ENCODE results near the gene RGL2. TPM values are rescaled to one million over a fixed set of nuclear protein-coding genes. Genes with fewer than 3 reads are reported as not detected.

Gene RGL2
- total and polyA plus RNA-seq, 2 donors (not counting 1 experiment from before 2014, with no cell fraction given): 98.5 to 133 TPM

GRCh38 chr6:33273924-33274902 is 24.5 kb downstream of the RGL2 start:
- peaks cover 81% of the 10 kb centered on the region for H3K4me1 Mint-ChIP-seq
- no peaks in the 10 kb centered on the region for H3K9me3 ChIP-seq (ENCODE audit: control extremely low read depth in 1 of 3, control insufficient read depth in 2 of 3, insufficient read depth in 1 of 3, low read length in 2 of 3)
- H3K27me3 ChIP-seq (replicated peaks in 1 of 4; ENCODE audit: control extremely low read depth in 1 of 4, control insufficient read depth in 3 of 4, insufficient read depth in 4 of 4, low read length in 3 of 4): no peaks in the 10 kb centered on the region
- DNase-seq: no peak
- POLR2A ChIA-PET: interaction anchor here (0.7 to 5.1 kb wide), 2 partner anchors 15 to 1078 kb away, joined by 5 to 39 read pairs; partner anchors contain the start of genes PFDN6 and WDR46
- H3K4me2 ChIP-seq (replicated peaks; ENCODE audit: low read depth, low read length, poor library complexity, severe bottlenecking): peak overlapping the region; percentile 90
- CTCF ChIA-PET: interaction anchor here (1.2 kb wide), 1 partner anchor 15 kb away, joined by 3 read pairs; the partner anchor contains the start of genes PFDN6 and WDR46
- WGBS (ENCODE audit: insufficient coverage): 64% methylated on average over 7 of the region's 14 CpGs
- peak overlapping the region in 1 of 2 donors; percentile 87 for H3K27ac ChIP-seq (ENCODE audit: low read length in 2 of 2)
- H3K4me3 Mint-ChIP-seq: peak overlapping the region; percentile 94
- no peak for ATAC-seq (ENCODE audit: low read depth)
- H3K36me3 ChIP-seq (replicated peaks in 1 of 2; ENCODE audit: control extremely low read depth in 1 of 2, control insufficient read depth in 1 of 2, extremely low read depth in 1 of 2, insufficient read depth in 2 of 2, low read length in 1 of 2): peaks cover 7 to 42% of the 10 kb centered on the region in 2 experiments
- no peak overlapping the region for H3K4me3 ChIP-seq (ENCODE audit: control extremely low read depth in 1 of 5, extremely low read depth in 1 of 5, insufficient read depth in 1 of 5, low read depth in 2 of 5, low read length in 4 of 5)
- intact Hi-C loops (cut with micrococcal nuclease): loop anchor here (5.0 kb wide), 1 partner anchor 308 kb away; the partner anchor contains the start of gene BAK1
- H3K4me1 ChIP-seq (ENCODE audit: control insufficient read depth in 2 of 2, insufficient read depth in 2 of 2, low read length in 2 of 2): peaks cover 59 to 75% of the 10 kb centered on the region in 2 donors
- H3K27ac Mint-ChIP-seq: peak overlapping the region; percentile 91
- peaks cover 31% of the 10 kb centered on the region for H4K20me1 ChIP-seq (ENCODE audit: control insufficient read depth, insufficient read depth, low read length, poor library complexity, severe bottlenecking)
- H2AFZ ChIP-seq (ENCODE audit: insufficient read depth, low read depth, low read length, poor library complexity, severe bottlenecking): no peak overlapping the region
- peaks cover 55% of the 10 kb centered on the region for H3K79me2 ChIP-seq (ENCODE audit: control insufficient read depth, insufficient read depth, low read length)
- H3K27me3 Mint-ChIP-seq: no peaks in the 10 kb centered on the region
- no peaks in the 10 kb centered on the region for H3K9me3 Mint-ChIP-seq (ENCODE audit: insufficient read depth)
- no peak overlapping the region for H3K9ac ChIP-seq (ENCODE audit: low read length)
- TF ChIP-seq, protein P1, sequence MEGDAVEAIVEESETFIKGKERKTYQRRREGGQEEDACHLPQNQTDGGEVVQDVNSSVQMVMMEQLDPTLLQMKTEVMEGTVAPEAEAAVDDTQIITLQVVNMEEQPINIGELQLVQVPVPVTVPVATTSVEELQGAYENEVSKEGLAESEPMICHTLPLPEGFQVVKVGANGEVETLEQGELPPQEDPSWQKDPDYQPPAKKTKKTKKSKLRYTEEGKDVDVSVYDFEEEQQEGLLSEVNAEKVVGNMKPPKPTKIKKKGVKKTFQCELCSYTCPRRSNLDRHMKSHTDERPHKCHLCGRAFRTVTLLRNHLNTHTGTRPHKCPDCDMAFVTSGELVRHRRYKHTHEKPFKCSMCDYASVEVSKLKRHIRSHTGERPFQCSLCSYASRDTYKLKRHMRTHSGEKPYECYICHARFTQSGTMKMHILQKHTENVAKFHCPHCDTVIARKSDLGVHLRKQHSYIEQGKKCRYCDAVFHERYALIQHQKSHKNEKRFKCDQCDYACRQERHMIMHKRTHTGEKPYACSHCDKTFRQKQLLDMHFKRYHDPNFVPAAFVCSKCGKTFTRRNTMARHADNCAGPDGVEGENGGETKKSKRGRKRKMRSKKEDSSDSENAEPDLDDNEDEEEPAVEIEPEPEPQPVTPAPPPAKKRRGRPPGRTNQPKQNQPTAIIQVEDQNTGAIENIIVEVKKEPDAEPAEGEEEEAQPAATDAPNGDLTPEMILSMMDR (IDR thresholded peaks at IDR 0.05): no peak
- no peak for TF ChIP-seq EZH2 (IDR thresholded peaks at IDR 0.05; ENCODE audit: borderline replicate concordance, insufficient read depth, low read depth, low read length, poor library complexity, severe bottlenecking)

Data from B cell (primary cell).